RCC 7860 (cell line): Measurements from ENCODE around the gene ESYT1.

Experiments used
- DNase-seq: peaks from one replicate; pipeline ENCODE4 v3.0.0-alpha.2; 2015; ENCODE audit warnings: low spot score
- FAIRE-seq: peaks from 2 replicates; lab custom pipeline; 2012; peaks lifted over from hg19 to GRCh38; lab: Jason Lieb, UNC

Gene ESYT1

GRCh38 chr12:56127888-56128669, at the start of gene ESYT1:
Gene ESYT1 (plus strand): TSS chr12:56128267. CDS start chr12:56128320, 53 bp downstream.
- DNase-seq, result peak; percentile 97
- FAIRE-seq, result peak; percentile 92

GRCh38 chr12:56078427-56078826, 49.6 kb upstream of the ESYT1 start:
- FAIRE-seq, result no peak

GRCh38 chr12:56078931-56079722, 48.9 kb upstream of the ESYT1 start:
- no peak for FAIRE-seq
- DNase-seq, result peak; percentile 49

More at GRCh38 chr12:56078427-56078826, 49.6 kb upstream of the ESYT1 start:
- no peak for DNase-seq

GRCh38 chr12:56079723-56080555, 48.1 kb upstream of the ESYT1 start, which contains the start of gene ERBB3:
Gene ERBB3 (plus strand): TSS chr12:56080165. CDS start chr12:56080301, 136 bp downstream.
- DNase-seq, result peak; percentile 48
- FAIRE-seq, result no peak

- DNase-seq (no peak), FAIRE-seq (no peak)
These were observed 47.4 kb upstream of the ESYT1 start for GRCh38 chr12:56080556-56081138.

GRCh38 chr12:56081393-56082347, 46.4 kb upstream of the ESYT1 start:
- no peak for FAIRE-seq
- DNase-seq, result no peak

GRCh38 chr12:56082382-56082781, 45.7 kb upstream of the ESYT1 start:
- FAIRE-seq, result no peak

GRCh38 chr12:56082967-56083366, 45.1 kb upstream of the ESYT1 start:
- DNase-seq (no peak), FAIRE-seq (no peak)

More at GRCh38 chr12:56082382-56082781, 45.7 kb upstream of the ESYT1 start:
- no peak for DNase-seq

- DNase-seq, result no peak
- FAIRE-seq, result no peak
These were observed 43.0 kb upstream of the ESYT1 start for GRCh38 chr12:56084958-56085543.

GRCh38 chr12:56086096-56086495, 42.0 kb upstream of the ESYT1 start:
- DNase-seq (no peak), FAIRE-seq (no peak)

- FAIRE-seq, result no peak
- no peak for DNase-seq
These were observed 41.5 kb upstream of the ESYT1 start for GRCh38 chr12:56086608-56087007.

GRCh38 chr12:56087220-56087619, 40.8 kb upstream of the ESYT1 start:
- DNase-seq, result no peak
- FAIRE-seq, result no peak

GRCh38 chr12:56097738-56098137, 30.3 kb upstream of the ESYT1 start:
- FAIRE-seq (no peak), DNase-seq (no peak)

- DNase-seq (no peak), FAIRE-seq (no peak)
These were observed 29.5 kb upstream of the ESYT1 start for GRCh38 chr12:56098592-56098991.

GRCh38 chr12:56099787-56100186, 28.3 kb upstream of the ESYT1 start:
- no peak for FAIRE-seq
- DNase-seq, result no peak

- DNase-seq (no peak), FAIRE-seq (no peak)
These were observed 27.0 kb upstream of the ESYT1 start for GRCh38 chr12:56101045-56101444.

- DNase-seq (no peak), FAIRE-seq (no peak)
These were observed 25.4 kb upstream of the ESYT1 start for GRCh38 chr12:56102683-56103065.

GRCh38 chr12:56103066-56103711, 24.9 kb upstream of the ESYT1 start:
- DNase-seq, result no peak
- no peak for FAIRE-seq

- DNase-seq, result no peak
These were observed 24.3 kb upstream of the ESYT1 start for GRCh38 chr12:56103823-56104108.

More at GRCh38 chr12:56103823-56104108, 24.3 kb upstream of the ESYT1 start:
- FAIRE-seq, result no peak
